ENCODE data around the gene DHH.

Gene DHH

DNA sequence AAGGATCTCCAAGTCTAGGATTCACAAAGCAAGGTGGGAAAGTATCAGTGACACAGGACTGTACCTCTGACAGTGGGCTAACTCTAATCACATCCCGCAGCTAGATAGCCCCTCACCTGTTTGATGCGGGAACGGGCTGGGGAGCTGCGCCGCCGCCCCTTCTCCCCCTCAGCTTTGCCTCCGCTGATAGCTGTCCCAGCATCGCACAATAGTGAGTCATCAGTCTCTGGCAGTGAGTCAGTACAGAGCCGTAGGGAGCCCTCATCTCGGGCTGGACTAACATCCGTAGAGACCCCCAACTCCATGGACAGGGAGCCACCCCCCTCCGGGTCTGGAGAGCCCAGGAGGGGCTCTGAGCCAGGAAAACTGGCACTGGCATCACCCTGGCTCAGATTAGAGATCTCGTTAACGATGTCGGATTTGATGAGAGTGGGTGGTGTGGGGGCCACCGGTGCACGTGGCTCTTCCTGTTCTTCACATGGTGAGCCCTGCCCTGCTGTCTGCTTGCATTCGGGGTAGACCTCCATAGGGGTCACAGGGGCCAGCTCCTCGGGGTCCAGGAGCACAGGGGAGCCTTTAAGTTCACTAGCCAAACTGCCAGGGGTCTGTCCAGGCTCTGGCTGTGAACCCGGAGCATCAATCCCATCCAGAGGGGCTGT lies 44.9 kb downstream of the DHH start:
- no peak for DNase-seq
- no peak overlapping the region for H3K4me3 ChIP-seq (ENCODE audit: low read depth, low read length)
- H3K9me3 ChIP-seq, result no peaks in the 10 kb centered on the region
- no peaks in the 10 kb centered on the region for H3K27me3 ChIP-seq
- H3K4me1 ChIP-seq, result no peaks in the 10 kb centered on the region
- TF ChIP-seq, protein P1, sequence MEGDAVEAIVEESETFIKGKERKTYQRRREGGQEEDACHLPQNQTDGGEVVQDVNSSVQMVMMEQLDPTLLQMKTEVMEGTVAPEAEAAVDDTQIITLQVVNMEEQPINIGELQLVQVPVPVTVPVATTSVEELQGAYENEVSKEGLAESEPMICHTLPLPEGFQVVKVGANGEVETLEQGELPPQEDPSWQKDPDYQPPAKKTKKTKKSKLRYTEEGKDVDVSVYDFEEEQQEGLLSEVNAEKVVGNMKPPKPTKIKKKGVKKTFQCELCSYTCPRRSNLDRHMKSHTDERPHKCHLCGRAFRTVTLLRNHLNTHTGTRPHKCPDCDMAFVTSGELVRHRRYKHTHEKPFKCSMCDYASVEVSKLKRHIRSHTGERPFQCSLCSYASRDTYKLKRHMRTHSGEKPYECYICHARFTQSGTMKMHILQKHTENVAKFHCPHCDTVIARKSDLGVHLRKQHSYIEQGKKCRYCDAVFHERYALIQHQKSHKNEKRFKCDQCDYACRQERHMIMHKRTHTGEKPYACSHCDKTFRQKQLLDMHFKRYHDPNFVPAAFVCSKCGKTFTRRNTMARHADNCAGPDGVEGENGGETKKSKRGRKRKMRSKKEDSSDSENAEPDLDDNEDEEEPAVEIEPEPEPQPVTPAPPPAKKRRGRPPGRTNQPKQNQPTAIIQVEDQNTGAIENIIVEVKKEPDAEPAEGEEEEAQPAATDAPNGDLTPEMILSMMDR (IDR thresholded peaks at IDR 0.05; ENCODE audit: low read depth, low read length), result no peak
- H3K36me3 ChIP-seq, result peaks cover 94% of the 10 kb centered on the region

DNA sequence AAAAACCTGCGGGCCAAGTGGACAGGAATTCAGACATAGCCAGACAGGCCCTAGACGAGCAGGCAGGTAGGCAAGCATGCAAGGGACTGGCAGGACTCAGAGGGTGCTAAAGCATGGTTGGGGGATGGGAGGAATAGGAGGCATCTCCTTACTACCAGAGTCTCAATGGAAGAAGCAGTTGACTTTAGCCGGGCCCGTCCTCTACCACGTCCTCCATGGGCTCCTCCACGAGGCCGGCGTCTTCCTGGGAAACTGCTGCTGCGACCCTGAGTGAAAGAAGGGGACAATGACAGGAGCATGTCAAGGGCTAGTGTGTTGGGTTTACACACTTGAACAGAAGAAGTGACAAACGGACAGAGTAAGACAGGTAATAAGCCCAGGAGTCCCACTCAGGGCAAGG lies 45.6 kb downstream of the DHH start:
- Histone ChIP-seq H3K4me1 (no peaks in the 10 kb centered on the region), H3K36me3 (peaks cover 91% of the 10 kb centered on the region), H3K9me3 (no peaks in the 10 kb centered on the region), H3K27me3 (no peaks in the 10 kb centered on the region), H3K4me3 (ENCODE audit: low read depth, low read length) (no peak overlapping the region)
- DNase-seq, result no peak
- TF ChIP-seq, protein P1 (IDR thresholded peaks at IDR 0.05; ENCODE audit: low read depth, low read length), result no peak

DNA sequence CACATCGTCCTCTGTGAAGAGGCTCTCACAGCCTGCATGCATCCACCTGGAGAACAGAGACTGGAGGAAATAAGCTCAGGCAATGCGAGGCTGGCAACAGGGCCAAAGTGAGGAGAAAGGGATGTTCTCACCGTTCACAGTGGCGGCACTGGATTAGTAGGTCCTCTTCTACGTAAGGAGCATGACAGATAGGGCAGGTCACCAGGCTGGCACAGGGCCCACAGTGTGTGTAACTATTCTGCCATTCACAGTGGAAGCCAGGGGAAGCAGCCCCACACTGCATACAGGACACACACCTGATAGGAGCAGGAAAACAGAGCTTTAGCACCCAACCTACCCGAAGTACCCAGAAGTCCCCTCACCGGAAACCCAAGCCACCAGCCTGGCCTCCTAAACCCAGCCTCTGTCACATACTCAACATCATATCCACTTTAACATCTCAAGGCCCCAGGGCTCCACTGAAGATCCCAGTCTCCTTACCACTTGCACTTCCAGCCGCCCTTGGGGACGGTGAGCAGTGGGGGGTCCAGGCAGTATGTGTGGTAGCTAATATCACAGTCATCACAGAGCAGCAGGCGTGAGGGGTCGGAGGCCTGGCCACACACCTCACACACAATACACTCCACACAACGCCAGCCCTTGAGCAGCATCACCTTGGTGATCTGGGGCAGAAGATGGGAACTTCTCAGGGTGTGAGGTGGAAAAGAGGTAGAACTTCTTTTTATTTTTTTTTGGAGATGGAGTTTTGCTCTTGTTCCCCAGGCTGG lies 48.3 kb downstream of the DHH start:
- H3K4me1 ChIP-seq, result no peaks in the 10 kb centered on the region
- no peak overlapping the region for H3K4me3 ChIP-seq (ENCODE audit: low read depth, low read length)
- H3K27me3 ChIP-seq, result no peaks in the 10 kb centered on the region
- no peaks in the 10 kb centered on the region for H3K9me3 ChIP-seq
- TF ChIP-seq, protein P1 (IDR thresholded peaks at IDR 0.05; ENCODE audit: low read depth, low read length), result no peak
- DNase-seq, result no peak
- H3K36me3 ChIP-seq, result peaks cover 91% of the 10 kb centered on the region

DNA sequence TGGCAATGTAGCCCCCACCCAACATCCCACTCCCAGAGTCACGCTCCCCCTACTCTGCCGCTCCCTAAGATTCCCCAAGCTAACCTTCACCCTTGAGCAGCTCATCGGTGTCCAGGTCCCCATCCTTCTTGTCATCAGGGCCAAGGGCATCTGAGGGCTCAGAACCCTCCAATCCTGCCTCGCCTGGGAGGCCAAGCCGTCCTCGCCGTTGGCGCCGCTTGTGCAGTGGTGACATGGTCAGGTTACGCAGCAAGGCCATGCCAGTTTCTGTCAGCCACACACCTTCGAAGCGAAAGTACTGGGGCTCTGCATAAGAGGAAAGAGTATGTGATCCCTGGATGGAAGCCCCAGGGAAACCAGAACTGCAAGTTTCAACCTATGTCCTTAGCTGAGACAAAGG lies 49.9 kb downstream of the DHH start:
- DNase-seq, result no peak
- Histone ChIP-seq H3K4me3 (ENCODE audit: low read depth, low read length) (no peak overlapping the region), H3K27me3 (no peaks in the 10 kb centered on the region), H3K4me1 (no peaks in the 10 kb centered on the region), H3K9me3 (no peaks in the 10 kb centered on the region), H3K36me3 (peaks cover 91% of the 10 kb centered on the region)
- TF ChIP-seq, protein P1 (IDR thresholded peaks at IDR 0.05; ENCODE audit: low read depth, low read length), result no peak

DNA sequence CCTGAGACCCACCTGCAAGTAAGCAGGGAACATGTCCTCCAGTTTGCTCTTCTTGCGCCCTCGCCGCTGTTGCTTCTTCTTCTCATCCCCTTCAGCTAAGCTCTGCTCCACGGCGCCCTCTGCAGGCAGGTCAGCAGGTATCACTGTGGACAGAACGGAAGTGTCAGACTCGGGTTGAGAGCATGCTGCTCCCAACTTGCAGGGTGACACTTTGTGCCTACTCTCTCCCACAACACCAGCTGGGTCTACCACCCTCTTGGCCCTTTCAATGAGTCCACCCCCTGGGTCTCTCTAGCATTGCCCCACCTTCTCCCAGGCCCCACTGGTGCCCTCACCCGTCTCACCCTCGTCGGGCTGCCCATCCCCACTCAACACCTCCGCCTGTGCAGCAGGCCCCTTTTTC lies 50.7 kb downstream of the DHH start:
- no peak overlapping the region for H3K4me3 ChIP-seq (ENCODE audit: low read depth, low read length)
- TF ChIP-seq, protein P1 (IDR thresholded peaks at IDR 0.05; ENCODE audit: low read depth, low read length), result peak; percentile 89
- no peaks in the 10 kb centered on the region for H3K4me1 ChIP-seq
- H3K9me3 ChIP-seq, result no peaks in the 10 kb centered on the region
- DNase-seq, result peak; percentile 90
- peaks cover 91% of the 10 kb centered on the region for H3K36me3 ChIP-seq
- H3K27me3 ChIP-seq, result no peaks in the 10 kb centered on the region

DNA sequence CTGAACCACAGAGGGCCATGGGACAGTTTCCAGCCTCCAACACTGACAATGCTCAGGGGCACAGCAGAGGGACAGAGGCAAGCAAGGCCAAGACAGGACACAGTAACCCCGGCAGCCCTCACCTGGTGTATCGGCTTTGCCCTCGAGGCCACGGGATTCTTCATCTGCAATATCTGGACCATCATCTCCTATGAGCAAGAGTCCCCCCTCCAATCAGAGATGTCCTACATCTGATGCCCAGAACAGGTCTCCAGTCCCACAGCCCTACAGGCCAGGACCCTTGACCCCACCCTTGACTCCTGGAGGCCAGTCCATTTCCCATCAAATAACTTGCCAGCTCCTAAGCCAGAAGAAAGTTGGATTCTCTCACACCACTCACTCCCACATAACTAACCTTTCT lies 51.4 kb downstream of the DHH start:
- DNase-seq, result no peak
- H3K4me1 ChIP-seq, result no peaks in the 10 kb centered on the region
- H3K9me3 ChIP-seq, result no peaks in the 10 kb centered on the region
- TF ChIP-seq, protein P1 (IDR thresholded peaks at IDR 0.05; ENCODE audit: low read depth, low read length), result no peak
- no peak overlapping the region for H3K4me3 ChIP-seq (ENCODE audit: low read depth, low read length)
- H3K36me3 ChIP-seq, result peaks cover 91% of the 10 kb centered on the region
- no peaks in the 10 kb centered on the region for H3K27me3 ChIP-seq
